NCI-H2196 treated with DMSO at 0.1 percent for 48 hours (cell line): Measurements from ENCODE around the gene VEGFB.

Experiments
- DNase-seq: peaks from one replicate; lab custom pipeline; 2025; ENCODE audit not compliant: unreplicated experiment; lab: John Stamatoyannopoulos, UW

The VEGFB gene

DNA sequence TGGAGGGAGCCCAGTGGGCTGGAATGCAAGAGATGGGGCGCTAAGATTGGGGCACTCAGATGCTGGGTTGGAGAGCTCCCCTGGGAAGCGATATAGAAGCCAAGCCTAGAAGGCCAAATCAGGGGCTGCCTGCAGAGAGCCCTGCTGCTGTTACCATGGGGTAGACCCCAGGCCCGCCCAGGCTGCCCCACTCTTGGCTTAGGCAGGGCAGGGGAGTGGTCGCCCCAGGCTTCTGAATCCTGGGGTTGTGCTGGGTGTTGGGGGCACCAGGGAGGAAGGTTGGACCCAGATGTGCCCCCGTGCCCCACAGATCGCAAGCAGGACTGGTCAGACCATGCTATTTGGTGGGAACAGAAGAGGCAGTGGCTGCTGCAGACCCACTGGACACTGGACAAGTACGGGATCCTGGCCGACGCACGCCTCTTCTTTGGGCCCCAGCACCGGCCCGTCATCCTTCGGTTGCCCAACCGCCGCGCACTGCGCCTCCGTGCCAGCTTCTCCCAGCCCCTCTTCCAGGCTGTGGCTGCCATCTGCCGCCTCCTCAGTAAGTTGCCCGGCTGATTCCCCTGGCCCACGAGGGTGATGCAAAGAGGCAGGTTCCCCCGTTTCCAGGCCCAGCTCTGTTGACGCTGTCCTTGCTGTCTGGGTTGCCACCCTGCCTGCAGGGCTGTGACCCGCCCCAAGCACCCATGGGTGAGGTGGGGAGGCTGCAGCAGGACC is 23.9 kb upstream of the VEGFB start:
- no peak for DNase-seq

DNA sequence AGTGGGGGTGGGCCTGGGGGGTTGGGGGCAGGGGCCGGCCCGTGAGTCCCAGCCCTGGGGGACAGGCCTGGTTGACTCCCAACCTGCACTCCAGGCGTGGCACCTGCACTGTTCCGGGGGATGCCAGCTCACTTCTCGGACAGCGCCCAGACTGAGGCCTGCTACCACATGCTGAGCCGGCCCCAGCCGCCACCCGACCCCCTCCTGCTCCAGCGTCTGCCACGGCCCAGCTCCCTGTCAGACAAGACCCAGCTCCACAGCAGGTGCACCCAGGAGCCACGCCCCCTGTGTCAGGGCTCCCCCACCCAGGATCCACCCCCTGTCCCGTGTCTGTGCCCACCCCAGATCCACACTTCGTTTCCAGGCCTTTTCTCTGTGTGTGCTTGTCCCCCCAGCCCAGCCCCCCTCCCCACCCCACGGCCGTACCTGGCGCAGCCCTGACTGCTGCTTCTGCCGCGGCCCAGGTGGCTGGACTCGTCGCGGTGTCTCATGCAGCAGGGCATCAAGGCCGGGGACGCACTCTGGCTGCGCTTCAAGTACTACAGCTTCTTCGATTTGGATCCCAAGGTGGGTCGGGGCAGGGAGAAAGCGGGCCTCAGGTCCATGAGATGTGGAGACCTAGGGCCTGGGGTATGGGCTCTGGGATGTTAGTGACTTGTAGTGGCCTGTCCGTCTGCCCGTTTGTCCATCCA is 23.1 kb upstream of the VEGFB start:
- no peak for DNase-seq

DNA sequence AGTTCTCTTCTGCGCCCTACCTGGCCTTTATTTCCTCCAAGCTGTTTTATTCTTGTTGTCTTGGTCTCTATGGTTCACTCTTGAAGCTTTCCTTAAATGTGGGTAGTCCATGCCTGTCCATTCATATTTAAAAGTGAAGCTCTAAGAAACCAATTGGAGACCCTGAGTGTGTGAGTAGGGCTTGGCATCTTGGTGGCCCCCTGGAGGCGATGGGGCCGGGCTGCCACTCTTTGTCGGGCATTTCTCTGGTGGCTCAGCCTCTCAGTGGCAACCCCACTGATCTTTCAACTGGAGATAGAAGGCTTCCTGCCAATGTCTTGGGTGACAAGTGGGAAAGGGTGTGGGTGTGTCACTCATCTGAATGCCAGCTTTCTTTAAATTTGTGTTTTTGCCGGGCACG is 17.5 kb upstream of the VEGFB start:
- no peak for DNase-seq

DNA sequence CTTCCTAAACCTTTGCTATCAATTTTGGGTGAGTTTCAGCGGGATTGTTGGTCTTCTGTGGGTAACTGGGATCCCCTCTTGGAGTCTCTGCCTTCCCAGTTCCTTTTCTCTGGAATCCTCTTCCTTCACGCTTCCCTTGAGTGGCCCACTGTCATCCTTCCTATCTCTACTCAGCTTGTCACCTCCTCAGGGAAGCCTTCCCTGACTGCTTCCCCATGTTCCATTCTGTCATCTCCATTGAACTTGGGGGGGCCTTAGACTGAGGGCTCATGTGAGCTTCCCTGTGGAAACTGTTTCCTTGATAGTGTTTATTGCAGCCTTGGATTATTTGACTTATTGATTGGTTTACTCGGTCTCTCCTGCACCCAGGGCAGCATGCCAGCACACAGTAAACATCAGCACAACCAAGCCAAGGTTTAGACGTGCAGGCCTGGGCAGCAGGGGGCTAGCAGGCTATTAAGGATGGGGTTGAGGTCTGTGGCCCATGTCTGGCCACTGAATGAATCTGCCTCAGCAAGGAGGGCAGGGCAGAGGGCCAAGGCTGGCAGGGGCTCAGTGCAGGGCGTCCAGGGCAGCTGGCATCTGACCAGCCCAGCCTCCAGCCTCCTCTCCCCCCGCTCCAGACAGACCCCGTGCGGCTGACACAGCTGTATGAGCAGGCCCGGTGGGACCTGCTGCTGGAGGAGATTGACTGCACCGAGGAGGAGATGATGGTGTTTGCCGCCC is 15.6 kb upstream of the VEGFB start:
- DNase-seq: no peak

DNA sequence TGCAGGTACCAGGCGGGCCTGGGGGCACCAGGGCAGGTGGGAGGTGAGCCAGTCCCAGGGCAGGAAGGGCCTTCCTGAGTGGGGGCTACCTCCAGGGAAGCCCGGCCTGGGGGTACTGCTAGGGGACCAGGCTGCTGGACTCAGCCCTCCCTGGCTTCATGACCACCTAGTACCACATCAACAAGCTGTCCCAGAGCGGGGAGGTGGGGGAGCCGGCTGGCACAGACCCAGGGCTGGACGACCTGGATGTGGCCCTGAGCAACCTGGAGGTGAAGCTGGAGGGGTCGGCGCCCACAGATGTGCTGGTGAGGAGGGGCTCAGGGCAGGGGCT is 15.1 kb upstream of the VEGFB start:
- no peak for DNase-seq

DNA sequence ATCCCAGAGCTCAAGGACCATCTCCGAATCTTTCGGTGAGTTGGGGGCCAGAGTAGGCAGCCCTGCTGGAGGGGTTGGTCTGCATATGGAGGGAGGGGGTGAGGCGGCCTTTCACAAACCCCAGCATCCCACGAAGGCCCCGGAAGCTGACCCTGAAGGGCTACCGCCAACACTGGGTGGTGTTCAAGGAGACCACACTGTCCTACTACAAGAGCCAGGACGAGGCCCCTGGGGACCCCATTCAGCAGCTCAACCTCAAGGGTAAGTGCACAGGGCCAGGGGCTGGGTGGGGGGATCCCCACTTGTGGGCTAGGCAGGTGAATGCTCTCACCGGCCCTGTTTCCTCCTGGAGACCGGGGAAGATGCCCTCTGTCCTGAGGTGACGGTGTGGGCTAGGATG is 14.6 kb upstream of the VEGFB start:
- no peak for DNase-seq

DNA sequence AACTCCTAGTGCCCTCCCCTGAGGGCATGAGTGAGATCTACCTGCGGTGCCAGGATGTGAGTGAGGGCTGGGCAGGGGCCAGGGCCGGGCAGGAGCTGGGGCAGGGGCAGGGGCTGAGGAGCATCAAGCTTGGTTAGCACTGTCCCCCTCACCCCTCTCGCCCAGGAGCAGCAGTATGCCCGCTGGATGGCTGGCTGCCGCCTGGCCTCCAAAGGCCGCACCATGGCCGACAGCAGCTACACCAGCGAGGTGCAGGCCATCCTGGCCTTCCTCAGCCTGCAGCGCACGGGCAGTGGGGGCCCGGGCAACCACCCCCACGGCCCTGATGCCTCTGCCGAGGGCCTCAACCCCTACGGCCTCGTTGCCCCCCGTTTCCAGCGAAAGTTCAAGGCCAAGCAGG is 14.1 kb upstream of the VEGFB start:
- DNase-seq: no peak

DNA sequence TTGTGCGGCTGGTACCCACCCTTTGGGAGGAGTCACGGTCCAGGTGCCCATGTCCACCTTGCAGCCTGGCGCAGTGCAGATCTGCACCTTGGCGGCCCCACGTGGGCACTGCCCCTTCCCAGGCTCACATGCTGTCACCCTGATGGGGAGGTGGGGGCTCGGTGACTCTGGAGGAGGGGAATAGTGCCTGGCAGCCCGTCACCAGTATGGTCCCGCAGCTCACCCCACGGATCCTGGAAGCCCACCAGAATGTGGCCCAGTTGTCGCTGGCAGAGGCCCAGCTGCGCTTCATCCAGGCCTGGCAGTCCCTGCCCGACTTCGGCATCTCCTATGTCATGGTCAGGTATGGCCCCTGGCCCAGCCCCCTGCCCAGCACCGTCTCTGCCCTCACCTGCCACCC is 13.6 kb upstream of the VEGFB start:
- no peak for DNase-seq

DNA sequence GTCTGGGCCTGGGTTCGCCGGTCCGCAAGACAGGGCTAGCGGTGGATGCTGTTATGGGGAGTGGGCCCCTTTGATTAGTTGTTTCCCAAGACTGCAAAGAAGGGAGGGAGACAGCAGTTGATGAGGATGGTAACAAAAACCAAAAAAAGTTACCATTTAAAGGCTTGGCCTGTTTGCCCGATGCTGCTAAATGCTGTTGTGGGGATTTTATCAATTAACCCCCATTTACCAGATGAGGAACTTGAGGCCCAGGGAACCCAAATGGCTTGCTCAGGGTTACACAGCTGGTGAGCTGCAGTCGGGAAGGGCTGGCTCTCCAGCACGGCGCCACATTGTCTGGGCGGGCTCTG is 11.8 kb upstream of the VEGFB start:
- DNase-seq: no peak

DNA sequence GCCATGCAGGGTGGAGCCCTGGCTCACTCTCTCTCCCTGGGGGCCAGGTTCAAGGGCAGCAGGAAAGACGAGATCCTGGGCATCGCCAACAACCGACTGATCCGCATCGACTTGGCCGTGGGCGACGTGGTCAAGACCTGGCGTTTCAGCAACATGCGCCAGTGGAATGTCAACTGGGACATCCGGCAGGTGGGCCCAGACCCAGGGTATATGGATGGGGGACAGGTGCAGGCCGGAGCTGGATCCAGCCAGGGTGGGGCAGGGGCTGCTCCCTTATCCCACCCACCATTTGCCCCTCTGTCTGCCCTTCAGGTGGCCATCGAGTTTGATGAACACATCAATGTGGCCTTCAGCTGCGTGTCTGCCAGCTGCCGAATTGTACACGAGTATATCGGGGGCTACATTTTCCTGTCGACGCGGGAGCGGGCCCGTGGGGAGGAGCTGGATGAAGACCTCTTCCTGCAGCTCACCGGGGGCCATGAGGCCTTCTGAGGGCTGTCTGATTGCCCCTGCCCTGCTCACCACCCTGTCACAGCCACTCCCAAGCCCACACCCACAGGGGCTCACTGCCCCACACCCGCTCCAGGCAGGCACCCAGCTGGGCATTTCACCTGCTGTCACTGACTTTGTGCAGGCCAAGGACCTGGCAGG is 11.3 kb upstream of the VEGFB start:
- DNase-seq: no peak

DNA sequence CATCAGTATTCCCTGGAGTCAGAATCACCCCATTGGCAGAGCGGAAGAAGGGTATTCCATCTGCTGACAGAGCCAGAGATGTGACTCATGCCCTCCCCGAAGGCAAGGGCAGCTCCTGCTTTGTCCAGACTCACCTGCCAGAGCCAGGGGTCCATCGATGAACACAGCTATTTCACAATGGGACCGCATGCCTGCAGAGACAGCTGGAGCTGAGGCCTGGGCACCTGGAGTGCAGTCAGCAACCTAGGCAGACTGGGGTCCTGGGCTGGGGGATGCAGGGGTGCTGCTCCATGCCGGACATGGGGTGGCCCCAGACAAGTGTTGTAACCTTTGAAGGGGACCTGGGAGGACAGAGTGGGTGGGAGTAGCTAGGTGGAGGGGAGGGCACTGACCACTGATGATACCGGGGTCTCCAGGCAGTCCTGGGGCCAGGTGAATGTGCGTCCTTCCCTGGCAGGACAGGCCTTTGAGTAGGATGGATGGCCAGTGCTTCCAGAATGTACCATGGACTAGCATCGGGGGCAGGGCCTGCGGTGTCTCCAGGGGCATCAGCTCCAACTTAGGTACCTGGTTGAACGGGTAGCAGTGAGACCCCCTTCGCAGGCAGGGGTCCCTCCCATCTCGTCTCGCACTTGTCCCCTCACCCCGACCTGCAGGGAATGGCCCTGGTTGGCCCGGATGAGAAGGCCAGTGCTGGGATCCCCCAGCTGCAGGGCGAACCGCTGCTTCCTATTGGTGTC is 10.1 kb upstream of the VEGFB start:
- DNase-seq: no peak

DNA sequence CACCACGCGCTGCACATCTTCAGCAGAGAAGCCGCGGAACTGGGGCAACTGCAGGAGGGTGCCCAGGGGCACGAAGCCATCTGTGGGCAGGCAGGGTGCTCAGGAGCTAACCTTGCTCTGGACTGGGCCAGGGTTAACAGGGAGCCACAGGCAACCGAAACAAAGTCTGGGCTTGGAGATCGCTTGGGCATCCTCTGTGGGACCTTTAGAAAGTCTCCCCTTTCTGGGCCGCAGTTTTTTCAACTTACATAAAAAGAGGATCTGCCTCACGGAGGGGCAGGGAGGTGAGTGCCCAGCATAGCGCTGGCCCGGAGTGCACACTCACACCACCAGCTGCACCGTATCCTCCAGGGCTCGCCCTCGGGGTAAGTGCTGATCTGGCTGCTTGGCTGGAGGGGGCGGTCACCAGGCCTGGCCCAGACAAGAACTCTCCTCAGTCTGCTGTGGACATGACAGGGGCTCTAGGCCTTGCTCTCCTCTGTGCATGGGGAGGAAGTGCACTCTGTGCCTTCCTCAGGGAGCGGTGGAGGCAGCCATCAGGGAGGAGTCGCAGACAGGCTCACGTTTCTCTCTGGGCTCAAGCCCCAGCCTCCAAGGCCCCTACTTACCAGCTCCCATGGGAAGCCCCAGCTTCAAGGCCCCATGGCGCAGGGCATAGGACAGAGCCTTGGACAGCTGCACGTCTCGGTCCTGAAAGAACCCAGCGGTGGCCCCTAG is 9.3 kb upstream of the VEGFB start:
- DNase-seq: no peak

DNA sequence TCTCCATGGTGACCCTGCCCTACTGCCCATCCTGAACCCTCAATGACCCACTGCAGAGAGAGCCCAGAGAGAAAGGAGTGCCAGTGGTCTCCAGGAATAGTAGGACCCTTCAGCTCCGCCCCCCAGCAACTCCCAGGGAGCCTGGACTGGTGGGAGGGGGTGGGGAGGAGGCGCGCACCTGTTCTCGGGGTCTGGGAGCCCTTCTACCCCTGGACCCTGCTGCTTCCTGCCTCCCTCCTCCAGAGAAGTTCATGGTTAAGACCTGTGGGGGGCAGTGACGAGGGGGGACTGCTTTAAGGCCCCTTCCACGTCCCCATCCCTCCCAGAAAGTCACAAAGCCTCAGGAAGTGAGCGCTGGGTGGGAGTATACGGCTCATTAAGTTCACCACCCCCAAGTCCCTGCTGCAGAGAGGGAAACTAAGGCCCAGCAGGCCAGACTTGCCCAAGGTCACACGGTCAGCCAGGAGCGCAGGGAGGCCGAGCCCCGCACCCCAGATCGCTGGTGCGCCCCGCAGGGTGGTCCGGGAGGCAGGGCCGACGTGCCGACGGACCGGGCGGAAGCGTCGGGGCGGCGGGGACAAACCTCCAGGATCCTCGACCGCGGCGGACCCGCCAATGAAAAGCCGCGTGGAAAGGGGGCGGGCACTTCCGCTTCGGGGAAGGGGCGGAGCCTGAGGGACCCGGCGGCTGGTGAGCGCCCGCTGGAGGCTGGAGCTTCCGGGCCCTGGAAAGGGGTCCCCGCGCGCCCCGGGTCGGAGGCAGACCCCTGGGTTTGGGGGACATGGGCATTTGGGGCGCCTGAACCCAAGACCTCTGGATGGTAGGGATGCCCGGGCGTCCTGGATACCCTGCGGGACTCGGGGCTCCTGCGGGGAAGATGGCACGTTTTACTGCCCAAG is 8.5 kb upstream of the VEGFB start, which contains the start of the genes NUDT22 and TRPT1:
TSS of gene NUDT22 (plus strand) at position 667 of the 899 bp plus-strand sequence. CDS start 379 bp downstream, outside the sequence.
TSS of gene TRPT1 (minus strand) at position 579 of the 899 bp plus-strand sequence. CDS start at position 253, 326 bp downstream.
- peak; percentile 65 for DNase-seq

DNA sequence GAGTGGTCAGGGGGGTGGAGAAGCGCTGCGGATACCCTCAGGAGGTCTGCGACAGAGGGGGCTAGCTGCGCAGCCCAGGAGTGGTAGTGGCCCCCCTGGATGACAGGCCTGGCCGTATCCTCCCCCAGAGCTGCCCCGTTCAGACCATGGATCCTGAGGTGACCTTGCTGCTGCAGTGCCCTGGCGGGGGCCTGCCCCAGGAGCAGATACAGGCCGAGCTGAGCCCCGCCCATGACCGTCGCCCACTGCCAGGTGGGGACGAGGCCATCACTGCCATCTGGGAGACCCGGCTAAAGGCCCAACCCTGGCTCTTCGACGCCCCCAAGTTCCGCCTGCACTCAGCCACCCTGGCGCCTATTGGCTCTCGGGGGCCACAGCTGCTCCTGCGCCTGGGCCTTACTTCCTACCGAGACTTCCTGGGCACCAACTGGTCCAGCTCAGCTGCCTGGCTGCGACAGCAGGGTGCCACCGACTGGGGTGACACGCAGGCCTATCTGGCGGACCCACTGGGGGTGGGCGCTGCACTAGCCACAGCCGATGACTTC is 7.8 kb upstream of the VEGFB start:
- DNase-seq: no peak

DNA sequence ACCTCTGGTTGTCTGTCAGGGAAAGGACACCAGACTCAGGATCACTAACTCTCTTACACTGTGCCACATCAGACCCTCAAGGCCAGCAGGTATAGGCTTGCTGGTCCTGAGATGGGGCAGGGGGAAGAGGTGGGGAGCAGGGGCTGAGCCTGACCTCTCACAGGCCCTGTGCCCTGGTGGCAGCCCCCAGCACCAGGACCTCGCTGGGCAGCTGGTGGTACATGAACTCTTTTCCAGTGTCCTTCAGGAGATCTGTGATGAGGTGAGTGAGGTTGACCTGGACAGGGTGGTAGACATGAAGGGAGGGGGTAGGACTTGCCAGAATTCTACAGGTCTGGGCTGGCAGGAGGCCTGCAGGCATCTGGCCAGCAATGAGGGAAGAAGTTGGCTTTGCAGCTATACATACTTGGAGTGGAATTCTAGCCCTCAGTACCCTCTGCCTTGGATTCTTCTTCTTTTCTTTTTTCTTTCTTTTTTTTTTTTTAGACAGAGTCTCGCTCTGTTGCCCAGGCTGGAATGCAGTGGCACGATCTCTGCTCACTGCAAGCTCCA is 6.9 kb upstream of the VEGFB start:
- DNase-seq: no peak

DNA sequence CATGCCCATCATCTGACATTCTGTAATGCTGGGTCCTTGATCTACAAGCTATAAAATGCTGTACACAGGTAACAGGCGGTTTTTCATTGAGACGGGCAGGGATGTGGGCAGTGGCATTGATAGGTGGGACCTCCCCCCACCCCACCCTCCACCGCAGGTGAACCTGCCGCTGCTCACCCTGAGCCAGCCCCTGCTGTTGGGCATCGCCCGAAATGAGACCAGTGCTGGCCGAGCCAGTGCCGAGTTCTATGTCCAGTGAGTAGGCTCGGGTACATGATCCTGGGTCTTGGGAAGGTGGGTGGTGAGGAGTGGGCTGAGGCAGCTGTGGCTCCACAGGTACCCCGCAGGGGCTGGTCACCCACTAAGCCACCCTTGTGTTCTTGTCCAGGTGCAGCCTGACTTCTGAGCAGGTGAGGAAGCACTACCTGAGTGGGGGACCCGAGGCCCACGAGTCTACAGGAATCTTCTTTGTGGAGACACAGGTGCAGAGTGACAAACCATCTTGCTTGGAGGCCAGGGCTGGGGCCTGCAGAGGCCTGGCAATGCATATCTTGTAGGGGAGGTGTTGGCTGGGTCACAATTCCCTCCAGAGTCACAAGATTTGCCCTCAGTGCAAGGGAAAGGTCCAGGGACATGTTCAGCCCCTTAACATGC is 5.2 kb upstream of the VEGFB start:
- no peak for DNase-seq

DNA sequence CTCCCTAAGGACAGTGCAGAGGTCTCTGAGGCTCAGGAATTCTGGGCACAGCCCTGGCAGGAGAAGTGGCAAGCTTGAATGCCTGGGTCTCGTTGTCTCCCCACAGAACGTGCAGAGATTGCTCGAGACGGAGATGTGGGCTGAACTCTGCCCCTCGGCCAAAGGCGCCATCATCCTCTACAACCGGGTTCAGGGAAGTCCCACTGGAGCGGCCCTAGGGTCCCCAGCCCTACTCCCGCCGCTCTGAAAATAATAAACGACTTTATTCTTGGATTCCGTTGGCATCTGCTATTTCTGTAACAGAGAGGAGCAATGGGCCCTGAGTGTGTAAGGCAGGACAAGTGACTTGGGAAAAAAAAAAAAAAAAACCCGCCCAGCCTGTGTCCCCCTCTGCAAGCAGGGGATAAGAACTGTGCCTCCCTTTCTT is 4.6 kb upstream of the VEGFB start:
- no peak for DNase-seq
